B cell (primary cell): Measurements from ENCODE around the gene EGLN3. TPM values are rescaled to one million over a fixed set of nuclear protein-coding genes. Genes with fewer than 3 reads are reported as not detected.
"Not testable (repeated sequence)": the region's sequence is repeated elsewhere in the genome, so short reads cannot be mapped to it uniquely, and the experiment has no call there.

ENCODE experiments used
- ATAC-seq: fragments of 200-7000 bp; cut with Tn5 transposase; one replicate; pipeline ENCODE4 v1.10.0; 2021; ENCODE audit warnings: low read depth, mild to moderate bottlenecking, moderate number of reproducible peaks, moderate library complexity
- CTCF ChIA-PET: fragments of 350-600 bp; sonication (Branson Sonifier 250); formaldehyde crosslinking; loops from one replicate; lab custom pipeline; 2021; ENCODE audit warnings: antibody characterized with exemption, inconsistent platforms; lab: Charles Lee
- POLR2A ChIA-PET: fragments of 350-600 bp; sonication (Branson Sonifier 250); formaldehyde crosslinking; loops from one replicate; lab custom pipeline; 2021; ENCODE audit warnings: antibody characterized with exemption; lab: Charles Lee
- DNase-seq: peaks from one replicate; pipeline ENCODE4 v3.0.0; 2013
- H2AFZ ChIP-seq: 2 replicates; pipeline ENCODE4 v1.6.1; 2012; ENCODE audit warnings: mild to moderate bottlenecking, low read depth, low read length; ENCODE audit not compliant: insufficient read depth, poor library complexity, severe bottlenecking
- H3K27ac ChIP-seq, 2 donors: 1 replicate in 1 of 2; 2 replicates in 1 of 2; pipeline ENCODE4 v1.5.1; 2012 to 2013; ENCODE audit warnings: low read length in 2 of 2, mild to moderate bottlenecking in 2 of 2, moderate library complexity in 1 of 2
- H3K27me3 ChIP-seq, 4 experiments: fragments of 200-600 bp in 1 of 4; sonication (generic) in 1 of 4; replicated peaks in 1 of 4; 1 replicate in 2 of 4; 2 replicates in 2 of 4; pipeline versions ENCODE4 v1.6.1 to v1.7.0; 2013 to 2016; ENCODE audit warnings: low read length in 3 of 4, mild to moderate bottlenecking in 2 of 4, mixed read lengths in 1 of 4, moderate library complexity in 1 of 4; ENCODE audit not compliant: insufficient read depth in 4 of 4, control insufficient read depth in 3 of 4; ENCODE audit errors: control extremely low read depth in 1 of 4
- H3K36me3 ChIP-seq, 2 experiments: replicated peaks in 1 of 2; 1 replicate in 1 of 2; 2 replicates in 1 of 2; pipeline versions ENCODE4 v1.6.1 to v1.7.1; 2013; ENCODE audit warnings: low read length in 1 of 2; ENCODE audit not compliant: insufficient read depth in 2 of 2, control insufficient read depth in 1 of 2; ENCODE audit errors: control extremely low read depth in 1 of 2, extremely low read depth in 1 of 2
- H3K4me1 ChIP-seq, 2 donors: fragments of 200-600 bp in 1 of 2; sonication (generic) in 1 of 2; 1 replicate in 1 of 2; 2 replicates in 1 of 2; pipeline versions ENCODE4 v1.5.1 to v1.6.1; 2013 to 2017; ENCODE audit warnings: low read length in 2 of 2; ENCODE audit not compliant: control insufficient read depth in 2 of 2, insufficient read depth in 2 of 2
- H3K4me2 ChIP-seq: replicated peaks from 2 replicates; pipeline ENCODE3; 2012; ENCODE audit warnings: mild to moderate bottlenecking, low read depth, low read length; ENCODE audit not compliant: poor library complexity, severe bottlenecking
- H3K4me3 ChIP-seq, 5 experiments: fragments of 200-600 bp in 1 of 5; sonication (generic) in 1 of 5; 1 replicate in 3 of 5; 2 replicates in 2 of 5; pipeline versions ENCODE4 v1.5.1 to v1.7.0; 2011 to 2016; ENCODE audit warnings: low read length in 4 of 5, mild to moderate bottlenecking in 4 of 5, low read depth in 2 of 5, control low read depth in 1 of 5, moderate library complexity in 1 of 5; ENCODE audit not compliant: insufficient read depth in 1 of 5; ENCODE audit errors: control extremely low read depth in 1 of 5, extremely low read depth in 1 of 5
- H3K79me2 ChIP-seq: fragments of 200-600 bp; sonication (generic); one replicate; pipeline ENCODE4 v1.6.0; 2016; ENCODE audit warnings: low read length; ENCODE audit not compliant: control insufficient read depth, insufficient read depth
- H3K9ac ChIP-seq: fragments of 200-600 bp; sonication (generic); 2 replicates; pipeline ENCODE4 v1.6.1; 2017; ENCODE audit warnings: mild to moderate bottlenecking, low read length, moderate library complexity
- H3K9me3 ChIP-seq, 3 donors: one replicate each; pipeline versions ENCODE4 v1.6.1 to v1.7.1; 2013; ENCODE audit warnings: low read length in 2 of 3; ENCODE audit not compliant: control insufficient read depth in 2 of 3, insufficient read depth in 1 of 3; ENCODE audit errors: control extremely low read depth in 1 of 3
- H4K20me1 ChIP-seq: 2 replicates; pipeline ENCODE4 v1.6.0; 2012; ENCODE audit warnings: mild to moderate bottlenecking, low read length; ENCODE audit not compliant: insufficient read depth, control insufficient read depth, poor library complexity, severe bottlenecking
- H3K27ac Mint-ChIP-seq: one replicate; pipeline ENCODE4 v1.8.0; 2021; ENCODE audit warnings: mixed read lengths
- H3K27me3 Mint-ChIP-seq: one replicate; pipeline ENCODE4 v1.8.0; 2021; ENCODE audit warnings: mixed read lengths
- H3K4me1 Mint-ChIP-seq: one replicate; pipeline ENCODE4 v1.8.0; 2021; ENCODE audit warnings: mixed read lengths
- H3K4me3 Mint-ChIP-seq: one replicate; pipeline ENCODE4 v1.8.0; 2021; ENCODE audit warnings: mixed read lengths
- H3K9me3 Mint-ChIP-seq: one replicate; pipeline ENCODE4 v1.8.0; 2022; ENCODE audit warnings: mixed read lengths; ENCODE audit not compliant: insufficient read depth
- CTCF ChIP-seq: fragments of 200-600 bp; IDR thresholded peaks from one replicate; pipeline ENCODE4 v1.8.0; 2022; ENCODE audit warnings: antibody characterized with exemption, mild to moderate bottlenecking
- EZH2 ChIP-seq: IDR thresholded peaks from 2 replicates; pipeline ENCODE4 v1.6.1; 2012; ENCODE audit warnings: borderline replicate concordance, low read depth, mild to moderate bottlenecking, moderate library complexity, low read length; ENCODE audit not compliant: insufficient read depth, poor library complexity, severe bottlenecking
- WGBS: methylation state at CpG from one replicate; pipeline ENCODE4 v1.1.5; 2013; ENCODE audit warnings: missing lambda C conversion rate; ENCODE audit not compliant: insufficient coverage; 5-methylcytosine and 5-hydroxymethylcytosine counted together
- intact Hi-C: fragments of 100-400 bp; cut with micrococcal nuclease; formaldehyde crosslinking; loops from one replicate; pipeline ENCODE4 v1.10.0; 2022
- polyA plus RNA-seq: library from polyadenylated mRNA; depleted of rRNA; stranded (reverse); fragments of >200 nt; gene quantifications from 2 replicates; pipeline ENCODE4 v1.2.3, GENCODE V29; 2012
- total RNA-seq, 2 donors: library from RNA; stranded (reverse); fragments of 120-200 nt in 1 of 2; gene quantifications; 1 replicate in 1 of 2; 2 replicates in 1 of 2; pipeline versions ENCODE4 v1.2.3 to v1.2.4, GENCODE V29; 2013 to 2022

EGLN3 gene
- total and polyA plus RNA-seq, 2 donors (not counting 1 experiment from before 2014, with no cell fraction given), result 0.69 to 1.7 TPM

- Histone ChIP-seq H4K20me1 (no peaks in the 10 kb centered on the region), H3K9me3 (no peaks in the 10 kb centered on the region), H3K27ac (no peak overlapping the region), H3K79me2 (no peaks in the 10 kb centered on the region), H3K4me1 (no peaks in the 10 kb centered on the region), H3K27me3 (no peaks in the 10 kb centered on the region), H3K4me3 (no peak overlapping the region), H3K9ac (no peak overlapping the region), H2AFZ (no peak overlapping the region), H3K36me3 (no peaks in the 10 kb centered on the region), H3K4me2 (no peak overlapping the region)
- CTCF ChIA-PET, result no interaction called here
- no CpG with 5 or more reads among the region's 4 CpGs for WGBS
- POLR2A ChIA-PET, result no interaction called here
- no peak for TF ChIP-seq EZH2
- TF ChIP-seq CTCF, result no peak
- no peaks in the 10 kb centered on the region for H3K4me1 Mint-ChIP-seq
- ATAC-seq, result no peak
- DNase-seq, result no peak
- intact Hi-C loops, result no loop called here
- no peak overlapping the region for H3K4me3 Mint-ChIP-seq
- no peaks in the 10 kb centered on the region for H3K27me3 Mint-ChIP-seq
- no peaks in the 10 kb centered on the region for H3K9me3 Mint-ChIP-seq
- no peak overlapping the region for H3K27ac Mint-ChIP-seq
Measured at GRCh38 chr14:33927944-33928343, 22.9 kb downstream of the EGLN3 start.

DNA sequence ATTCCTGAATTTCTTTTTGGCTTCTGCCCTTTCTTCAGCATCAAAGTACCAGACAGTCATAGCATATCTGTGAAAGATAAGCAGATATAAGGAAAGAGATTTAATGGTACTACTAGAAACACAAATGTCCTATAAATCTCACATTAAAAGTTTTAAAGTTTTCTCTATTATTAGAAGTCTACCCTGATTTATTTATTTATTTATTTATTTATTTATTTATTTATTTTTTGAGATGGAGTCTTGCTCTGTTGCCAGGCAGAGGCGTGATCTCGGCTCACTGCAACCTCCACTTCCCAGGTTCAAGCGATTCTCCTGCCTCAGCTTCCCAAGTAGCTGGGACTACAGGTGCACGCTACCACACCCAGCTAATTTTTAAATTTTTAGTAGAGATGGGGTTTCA is 23.9 kb downstream of the EGLN3 start:
- ATAC-seq, H2AFZ ChIP-seq, POLR2A ChIA-PET, DNase-seq, H3K4me3 ChIP-seq, H3K27me3 Mint-ChIP-seq, H3K9ac ChIP-seq, CTCF ChIA-PET, H3K4me1 ChIP-seq, H4K20me1 ChIP-seq, H3K4me3 Mint-ChIP-seq, H3K36me3 ChIP-seq, H3K27me3 ChIP-seq, H3K27ac Mint-ChIP-seq, H3K9me3 ChIP-seq, H3K4me2 ChIP-seq, H3K79me2 ChIP-seq, H3K27ac ChIP-seq, H3K9me3 Mint-ChIP-seq, H3K4me1 Mint-ChIP-seq, intact Hi-C loops: not testable (repeated sequence)
- no CpG with 5 or more reads among the region's 4 CpGs for WGBS
